Measurements from ENCODE around the gene EMC9.

GRCh38 chr14:24122898-24123297 lies 18.5 kb downstream of the EMC9 start:
- TF ChIP-seq POLR2AphosphoS5 (IDR thresholded peaks at IDR 0.05; ENCODE audit: borderline replicate concordance, low read depth, low read length) = no peak
- TF ChIP-seq EZH2 (IDR thresholded peaks at IDR 0.05) = no peak
